Suprapubic skin (tissue), 4 donors: ENCODE measurements around the gene PORCN.

ENCODE experiments used
- EP300 ChIP-seq: sonication (generic); formaldehyde crosslinking; IDR thresholded peaks from one replicate; pipeline ENCODE4 v1.6.1; 2017; ENCODE audit warnings: antibody characterized with exemption
- POLR2A ChIP-seq, 2 donors: fragments of 450-650 bp; IDR thresholded peaks; one replicate each; pipeline ENCODE4 v1.6.1; 2017; ENCODE audit warnings: antibody characterized with exemption in 2 of 2, mild to moderate bottlenecking in 2 of 2, moderate library complexity in 2 of 2
- POLR2AphosphoS5 ChIP-seq, 3 donors: sonication (generic); formaldehyde crosslinking; IDR thresholded peaks; one replicate each; pipeline ENCODE4 v1.6.1; 2017; ENCODE audit warnings: antibody characterized with exemption in 3 of 3
- TF ChIP-seq, protein P1 (sequence below), 2 donors: fragments of 200-600 bp in 1 of 2; fragments of 450-650 bp in 1 of 2; sonication (generic) in 1 of 2; IDR thresholded peaks; one replicate each; pipeline ENCODE4 v1.5.1; 2016 to 2019; ENCODE audit warnings: antibody characterized with exemption in 2 of 2, mild to moderate bottlenecking in 1 of 2, moderate library complexity in 1 of 2

DNA sequence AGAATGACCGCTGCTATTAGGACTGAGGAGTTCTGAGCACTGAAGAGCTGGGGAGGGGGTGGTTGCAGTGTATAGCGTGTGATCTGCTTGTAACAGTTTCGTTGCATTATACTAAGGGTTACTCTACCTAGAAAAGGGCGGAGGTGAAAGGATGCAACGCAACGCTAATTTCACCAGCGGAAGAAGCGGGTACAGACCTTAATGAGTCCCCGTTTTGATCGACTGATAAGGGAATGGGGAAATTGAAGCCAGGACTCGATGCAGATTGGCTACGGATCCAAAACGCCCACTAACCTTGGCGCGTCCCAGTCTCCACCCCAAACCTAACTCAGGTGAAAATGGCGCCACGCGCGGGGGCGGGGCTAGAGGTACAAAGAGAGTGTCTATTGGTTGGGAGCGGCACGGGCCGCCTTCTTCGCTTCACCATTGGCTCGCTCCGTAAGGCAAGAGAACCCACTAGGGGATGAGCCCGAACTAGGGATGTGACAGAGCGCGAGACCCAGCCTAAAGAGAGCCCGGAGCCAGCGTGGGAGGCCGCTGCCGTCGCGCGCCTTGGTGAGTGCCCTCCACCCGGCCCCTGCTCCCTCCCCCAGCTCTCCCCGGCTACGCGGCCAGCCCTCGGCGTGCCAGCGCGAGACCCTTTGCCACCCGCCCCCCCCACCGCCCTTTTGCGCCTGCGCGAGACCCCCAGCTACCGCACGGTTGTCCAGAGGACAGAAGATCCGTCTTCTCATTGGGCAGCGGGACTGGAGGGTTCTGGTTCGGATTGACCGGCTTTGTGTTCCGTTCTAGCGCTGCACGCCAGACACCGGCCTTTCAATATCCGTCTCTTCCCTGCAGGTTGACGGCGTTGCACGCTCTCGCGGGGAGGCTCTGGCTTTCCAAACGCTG is 12.8 kb downstream of the PORCN start, which contains the start of gene EBP:
- TF ChIP-seq, protein P1, sequence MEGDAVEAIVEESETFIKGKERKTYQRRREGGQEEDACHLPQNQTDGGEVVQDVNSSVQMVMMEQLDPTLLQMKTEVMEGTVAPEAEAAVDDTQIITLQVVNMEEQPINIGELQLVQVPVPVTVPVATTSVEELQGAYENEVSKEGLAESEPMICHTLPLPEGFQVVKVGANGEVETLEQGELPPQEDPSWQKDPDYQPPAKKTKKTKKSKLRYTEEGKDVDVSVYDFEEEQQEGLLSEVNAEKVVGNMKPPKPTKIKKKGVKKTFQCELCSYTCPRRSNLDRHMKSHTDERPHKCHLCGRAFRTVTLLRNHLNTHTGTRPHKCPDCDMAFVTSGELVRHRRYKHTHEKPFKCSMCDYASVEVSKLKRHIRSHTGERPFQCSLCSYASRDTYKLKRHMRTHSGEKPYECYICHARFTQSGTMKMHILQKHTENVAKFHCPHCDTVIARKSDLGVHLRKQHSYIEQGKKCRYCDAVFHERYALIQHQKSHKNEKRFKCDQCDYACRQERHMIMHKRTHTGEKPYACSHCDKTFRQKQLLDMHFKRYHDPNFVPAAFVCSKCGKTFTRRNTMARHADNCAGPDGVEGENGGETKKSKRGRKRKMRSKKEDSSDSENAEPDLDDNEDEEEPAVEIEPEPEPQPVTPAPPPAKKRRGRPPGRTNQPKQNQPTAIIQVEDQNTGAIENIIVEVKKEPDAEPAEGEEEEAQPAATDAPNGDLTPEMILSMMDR (IDR thresholded peaks at IDR 0.05): no peak
- TF ChIP-seq POLR2A (IDR thresholded peaks at IDR 0.05) (peak in 1 of 2 donors; percentile 43), POLR2AphosphoS5 (IDR thresholded peaks at IDR 0.05) (no peak), EP300 (no peak)
